DOHH2 (cell line): Measurements from ENCODE around the gene HSFX3.
"Not testable (repeated sequence)": the region's sequence is repeated elsewhere in the genome, so short reads cannot be mapped to it uniquely, and the experiment has no call there.

Source experiments
- H3F3A ChIP-seq: fragments of 200-600 bp; sonication (generic), shearing (Covaris generic); 2 replicates; pipeline ENCODE4 v1.6.0; 2016; ENCODE audit warnings: antibody characterized with exemption, mild to moderate bottlenecking; ENCODE audit not compliant: control insufficient read depth, insufficient read depth
- H3K27ac ChIP-seq: fragments of 200-600 bp; sonication (generic); 2 replicates; pipeline ENCODE4 v1.5.1; 2014; ENCODE audit warnings: low read depth, mild to moderate bottlenecking, low read length, moderate library complexity
- H3K27me3 ChIP-seq: fragments of 200-600 bp; sonication (generic); 2 replicates; pipeline ENCODE4 v1.6.1; 2014; ENCODE audit warnings: mild to moderate bottlenecking, low read length, mixed read lengths; ENCODE audit not compliant: control insufficient read depth
- H3K36me3 ChIP-seq: fragments of 200-600 bp; sonication (generic); 2 replicates; pipeline ENCODE4 v1.6.1; 2014; ENCODE audit warnings: mild to moderate bottlenecking, low read length, moderate library complexity, mixed read lengths; ENCODE audit not compliant: control insufficient read depth
- H3K4me1 ChIP-seq: fragments of 200-600 bp; sonication (generic); 2 replicates; pipeline ENCODE4 v1.6.1; 2014; ENCODE audit warnings: mild to moderate bottlenecking, low read length, mixed read lengths; ENCODE audit not compliant: control insufficient read depth
- H3K4me2 ChIP-seq: fragments of 200-600 bp; sonication (generic); 2 replicates; pipeline ENCODE4 v1.6.0; 2014; ENCODE audit warnings: mild to moderate bottlenecking, low read length, moderate library complexity
- H3K4me3 ChIP-seq: fragments of 200-600 bp; sonication (generic); 2 replicates; pipeline ENCODE4 v1.5.1; 2014; ENCODE audit warnings: mild to moderate bottlenecking, low read length, mixed read lengths
- H3K79me2 ChIP-seq: fragments of 200-600 bp; sonication (generic); 2 replicates; pipeline ENCODE4 v1.6.1; 2014; ENCODE audit warnings: mild to moderate bottlenecking, low read length, mixed read lengths; ENCODE audit not compliant: control insufficient read depth
- H3K9me2 ChIP-seq: fragments of 200-600 bp; sonication (generic); replicated peaks from 2 replicates; pipeline ENCODE4 v1.6.1; 2014; ENCODE audit warnings: mild to moderate bottlenecking, low read length, mixed read lengths; ENCODE audit not compliant: control insufficient read depth
- H3K9me3 ChIP-seq: fragments of 200-600 bp; sonication (generic); 2 replicates; pipeline ENCODE4 v1.6.1; 2014; ENCODE audit warnings: antibody characterized with exemption, low read length, mixed read lengths; ENCODE audit not compliant: control insufficient read depth, insufficient read depth
- H4K20me1 ChIP-seq: fragments of 200-600 bp; sonication (generic); 2 replicates; pipeline ENCODE4 v1.6.0; 2014; ENCODE audit warnings: low read depth, mild to moderate bottlenecking, antibody characterized with exemption, low read length, moderate library complexity; ENCODE audit not compliant: control insufficient read depth, insufficient read depth
- EZH2phosphoT487 ChIP-seq: fragments of 200-600 bp; sonication (generic); IDR thresholded peaks from 2 replicates; pipeline ENCODE4 v1.6.1; 2017; ENCODE audit warnings: borderline replicate concordance, mild to moderate bottlenecking, antibody characterized with exemption, low read length, moderate library complexity, mixed read lengths
- TF ChIP-seq, protein P1 (sequence below): fragments of 200-600 bp; sonication (generic); IDR thresholded peaks from one replicate; pipeline ENCODE4 v1.5.1; 2014; ENCODE audit warnings: antibody characterized with exemption, mild to moderate bottlenecking, low read depth, low read length; ENCODE audit not compliant: poor library complexity, severe bottlenecking

HSFX3 gene

DNA sequence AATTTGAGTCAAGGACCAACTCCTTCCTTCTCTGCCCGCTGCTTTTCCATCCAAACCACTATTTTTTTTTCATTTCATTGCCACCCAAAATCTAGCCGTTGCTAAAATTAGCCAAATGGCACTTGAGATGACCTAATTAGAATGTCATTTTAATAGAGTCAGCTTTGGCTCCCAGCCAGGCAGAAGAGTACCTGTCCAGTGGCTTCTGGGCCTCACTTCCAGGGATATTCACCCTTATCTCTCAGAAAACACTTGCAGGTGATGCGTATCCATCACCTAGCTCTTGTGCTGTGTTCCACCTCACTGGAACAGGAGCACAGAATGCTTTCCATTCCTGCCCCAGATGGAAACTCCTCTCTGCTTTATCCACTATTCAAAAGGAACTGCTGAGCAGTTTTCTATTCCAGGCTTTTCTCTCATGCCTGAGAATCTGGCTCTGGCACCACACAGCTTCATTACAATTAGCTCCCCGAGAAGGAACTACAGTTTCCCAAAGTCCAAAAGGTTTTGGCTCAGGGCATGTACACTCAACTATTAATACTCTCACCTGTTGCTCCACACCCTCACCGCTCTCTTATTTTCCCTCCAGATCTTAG is 19.1 kb upstream of the HSFX3 start:
- no peaks in the 10 kb centered on the region for H3K27me3 ChIP-seq
- H3K27ac ChIP-seq: no peak overlapping the region
- no peaks in the 10 kb centered on the region for H3K4me1 ChIP-seq
- no peaks in the 10 kb centered on the region for H3K9me2 ChIP-seq
- TF ChIP-seq, protein P1, sequence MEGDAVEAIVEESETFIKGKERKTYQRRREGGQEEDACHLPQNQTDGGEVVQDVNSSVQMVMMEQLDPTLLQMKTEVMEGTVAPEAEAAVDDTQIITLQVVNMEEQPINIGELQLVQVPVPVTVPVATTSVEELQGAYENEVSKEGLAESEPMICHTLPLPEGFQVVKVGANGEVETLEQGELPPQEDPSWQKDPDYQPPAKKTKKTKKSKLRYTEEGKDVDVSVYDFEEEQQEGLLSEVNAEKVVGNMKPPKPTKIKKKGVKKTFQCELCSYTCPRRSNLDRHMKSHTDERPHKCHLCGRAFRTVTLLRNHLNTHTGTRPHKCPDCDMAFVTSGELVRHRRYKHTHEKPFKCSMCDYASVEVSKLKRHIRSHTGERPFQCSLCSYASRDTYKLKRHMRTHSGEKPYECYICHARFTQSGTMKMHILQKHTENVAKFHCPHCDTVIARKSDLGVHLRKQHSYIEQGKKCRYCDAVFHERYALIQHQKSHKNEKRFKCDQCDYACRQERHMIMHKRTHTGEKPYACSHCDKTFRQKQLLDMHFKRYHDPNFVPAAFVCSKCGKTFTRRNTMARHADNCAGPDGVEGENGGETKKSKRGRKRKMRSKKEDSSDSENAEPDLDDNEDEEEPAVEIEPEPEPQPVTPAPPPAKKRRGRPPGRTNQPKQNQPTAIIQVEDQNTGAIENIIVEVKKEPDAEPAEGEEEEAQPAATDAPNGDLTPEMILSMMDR: no peak
- no peak for TF ChIP-seq EZH2phosphoT487
- H3K4me2 ChIP-seq: no peak overlapping the region
- no peak overlapping the region for H3K4me3 ChIP-seq
- no peaks in the 10 kb centered on the region for H3K9me3 ChIP-seq
- no peaks in the 10 kb centered on the region for H4K20me1 ChIP-seq
- H3F3A ChIP-seq: no peaks in the 10 kb centered on the region
- H3K79me2 ChIP-seq: no peaks in the 10 kb centered on the region
- H3K36me3 ChIP-seq: no peaks in the 10 kb centered on the region

DNA sequence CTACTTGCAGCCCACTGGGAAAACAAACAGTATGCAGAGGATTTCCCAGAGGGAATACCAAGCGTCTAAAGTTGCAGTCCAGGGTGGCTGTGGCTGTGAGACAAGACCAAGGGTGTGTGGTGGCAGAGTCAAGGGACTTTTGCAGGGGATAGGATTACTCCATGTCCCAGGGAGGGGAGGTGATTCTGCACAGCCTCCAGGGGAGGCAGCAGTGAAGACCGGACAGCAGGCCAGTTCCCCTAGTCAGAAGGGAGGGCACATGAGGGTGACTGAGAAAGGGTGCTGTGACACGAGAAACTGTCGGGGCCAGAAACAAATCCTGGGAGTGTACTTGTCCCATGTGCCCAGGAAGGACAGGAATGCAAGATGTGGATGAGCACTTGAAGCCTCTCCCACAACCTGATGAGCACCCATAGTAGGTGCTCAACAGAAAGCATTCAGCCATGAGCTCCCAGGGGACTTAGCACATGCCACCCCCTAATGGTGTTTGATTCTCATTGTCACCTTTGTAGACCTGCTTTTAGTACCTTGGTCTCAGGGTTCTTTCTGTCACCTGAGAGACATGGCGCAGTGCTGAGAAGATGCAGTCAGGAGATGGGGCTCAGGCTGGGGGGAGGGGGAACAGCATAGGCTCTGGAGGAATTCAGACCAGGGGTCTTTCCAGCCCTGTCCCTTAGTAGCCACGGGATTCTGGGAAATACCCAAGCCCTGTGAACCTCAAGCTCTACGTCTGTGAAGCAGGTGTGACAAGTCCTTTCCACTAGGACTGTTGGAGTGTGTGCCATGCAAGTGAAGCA is 18.1 kb upstream of the HSFX3 start:
- Histone ChIP-seq H3K27me3 (no peaks in the 10 kb centered on the region), H3K4me1 (no peaks in the 10 kb centered on the region), H3F3A (no peaks in the 10 kb centered on the region), H3K27ac (no peak overlapping the region), H3K4me2 (no peak overlapping the region), H3K79me2 (no peaks in the 10 kb centered on the region), H3K36me3 (no peaks in the 10 kb centered on the region), H3K9me2 (no peaks in the 10 kb centered on the region), H3K9me3 (no peaks in the 10 kb centered on the region), H4K20me1 (no peaks in the 10 kb centered on the region), H3K4me3 (no peak overlapping the region)
- TF ChIP-seq, protein P1: no peak
- no peak for TF ChIP-seq EZH2phosphoT487

DNA sequence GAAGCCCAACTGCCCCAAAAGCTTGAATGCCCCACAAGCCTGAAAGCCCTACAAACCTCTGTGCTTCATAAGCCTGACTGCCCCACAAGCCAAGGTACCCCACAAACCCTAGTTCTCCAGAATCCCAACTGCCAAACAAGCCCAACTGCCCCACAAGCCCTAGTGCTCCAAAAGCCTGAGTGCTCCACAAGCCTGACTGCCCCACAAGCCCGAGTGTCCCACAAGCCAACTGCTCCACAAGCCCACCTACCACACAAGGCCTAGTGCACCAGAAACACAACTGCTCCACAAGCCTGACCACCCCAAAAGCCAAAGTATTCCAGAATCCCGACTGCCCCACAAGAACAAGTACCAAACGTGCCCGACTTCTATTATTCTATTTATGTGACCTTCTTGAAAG is 13.6 kb upstream of the HSFX3 start:
- Histone ChIP-seq H3K9me2 (no peaks in the 10 kb centered on the region), H3K27me3 (no peaks in the 10 kb centered on the region), H3K4me1 (no peaks in the 10 kb centered on the region), H3K4me3 (no peak overlapping the region), H3F3A (no peaks in the 10 kb centered on the region), H3K4me2 (no peak overlapping the region), H3K36me3 (no peaks in the 10 kb centered on the region), H4K20me1 (no peaks in the 10 kb centered on the region), H3K9me3 (no peaks in the 10 kb centered on the region), H3K27ac (no peak overlapping the region), H3K79me2 (no peaks in the 10 kb centered on the region)
- no peak for TF ChIP-seq EZH2phosphoT487
- TF ChIP-seq, protein P1: no peak

DNA sequence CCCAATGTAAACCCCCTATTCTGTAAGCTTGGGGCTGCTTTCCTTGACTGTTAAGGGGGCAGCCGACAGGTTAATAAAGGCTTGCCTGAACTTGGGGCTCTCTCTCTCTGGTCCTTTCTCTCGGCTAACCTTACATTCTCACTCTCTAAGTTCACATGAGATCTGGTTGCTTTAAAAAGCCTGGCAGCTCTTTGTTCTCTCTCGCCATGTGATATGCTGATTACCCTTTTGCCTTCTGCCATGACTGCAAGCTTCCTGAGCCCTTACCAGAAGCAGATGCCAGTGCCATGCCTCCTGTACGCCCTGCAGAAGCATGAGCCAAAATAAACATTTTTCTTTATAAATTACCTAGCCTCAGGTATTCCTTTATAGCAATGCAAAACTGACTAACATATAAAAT is 5.5 kb upstream of the HSFX3 start:
- H3K9me2 ChIP-seq, H3K27me3 ChIP-seq, H4K20me1 ChIP-seq, H3K4me1 ChIP-seq, H3K9me3 ChIP-seq, H3K4me2 ChIP-seq, H3K36me3 ChIP-seq, H3K27ac ChIP-seq, H3F3A ChIP-seq, H3K79me2 ChIP-seq, H3K4me3 ChIP-seq: not testable (repeated sequence)

DNA sequence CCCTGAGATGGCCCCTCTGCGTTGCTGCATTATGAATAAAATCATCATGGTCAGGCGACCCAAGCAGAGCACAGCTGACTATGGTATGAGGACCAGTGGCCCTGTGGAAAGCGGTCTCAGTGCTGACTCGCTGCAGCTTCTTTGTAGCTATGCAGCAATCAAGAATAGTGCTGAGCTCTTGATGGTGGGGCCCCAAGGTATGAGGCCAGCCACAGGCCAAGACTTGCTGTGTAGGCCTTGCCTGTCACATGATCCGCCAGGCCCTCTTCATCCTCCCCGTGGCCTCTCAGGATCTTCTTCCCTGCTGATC is 2.2 kb upstream of the HSFX3 start:
- not testable (repeated sequence) for H3K4me1 ChIP-seq, H3K27ac ChIP-seq, H3K9me2 ChIP-seq, H3F3A ChIP-seq, H3K4me3 ChIP-seq, H3K9me3 ChIP-seq, H3K4me2 ChIP-seq, H4K20me1 ChIP-seq, H3K79me2 ChIP-seq, H3K27me3 ChIP-seq, H3K36me3 ChIP-seq

DNA sequence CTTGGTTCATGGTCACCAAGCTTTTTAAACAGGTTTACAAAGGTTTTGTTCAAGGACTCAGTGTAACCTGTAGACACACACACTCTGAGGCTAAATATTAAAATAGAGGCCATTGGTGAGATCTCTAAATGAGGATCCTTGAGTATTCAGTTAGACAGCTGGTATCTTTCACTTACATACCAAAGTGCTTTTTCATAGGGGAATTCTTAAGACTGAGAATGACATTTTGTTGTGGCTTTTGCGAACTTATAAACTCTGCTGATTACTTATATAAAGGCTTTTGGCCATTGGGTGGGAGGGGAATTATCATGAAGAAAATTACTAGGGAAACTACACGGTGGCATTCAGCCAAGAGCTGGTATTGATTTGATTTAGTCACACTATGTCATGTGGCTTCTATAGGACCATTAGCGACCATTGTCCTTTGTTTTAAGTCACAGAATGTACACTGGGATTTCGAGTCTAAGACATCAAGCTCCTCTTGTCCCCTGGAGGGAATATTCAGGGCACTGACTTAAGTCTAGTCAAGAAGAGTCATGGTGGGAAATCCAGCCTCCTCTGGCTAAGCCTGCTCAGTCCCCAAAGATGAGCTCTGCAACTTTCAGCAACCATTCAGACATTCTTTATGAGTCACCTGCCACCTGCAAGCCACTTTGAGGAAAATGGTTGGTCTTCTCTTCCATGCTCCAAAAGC is 1.7 kb upstream of the HSFX3 start:
- H3K9me3 ChIP-seq, H3K4me2 ChIP-seq, H3K4me1 ChIP-seq, H3K79me2 ChIP-seq, H3K9me2 ChIP-seq, H3K27me3 ChIP-seq, H4K20me1 ChIP-seq, H3K27ac ChIP-seq, H3F3A ChIP-seq, H3K4me3 ChIP-seq, H3K36me3 ChIP-seq: not testable (repeated sequence)
